GM18519 (cell line): ENCODE results near the gene DPH5.
"Not testable (repeated sequence)": the region's sequence is repeated elsewhere in the genome, so short reads cannot be mapped to it uniquely, and the experiment has no call there.

Experiments used
- ATAC-seq: cut with Tn5 transposase; IDR thresholded peaks from one replicate; pipeline ENCODE4 v1.9.1; 2021; ENCODE audit warnings: mild to moderate bottlenecking, moderate library complexity; ENCODE audit not compliant: unreplicated experiment, low FRiP score

DPH5 gene

DNA sequence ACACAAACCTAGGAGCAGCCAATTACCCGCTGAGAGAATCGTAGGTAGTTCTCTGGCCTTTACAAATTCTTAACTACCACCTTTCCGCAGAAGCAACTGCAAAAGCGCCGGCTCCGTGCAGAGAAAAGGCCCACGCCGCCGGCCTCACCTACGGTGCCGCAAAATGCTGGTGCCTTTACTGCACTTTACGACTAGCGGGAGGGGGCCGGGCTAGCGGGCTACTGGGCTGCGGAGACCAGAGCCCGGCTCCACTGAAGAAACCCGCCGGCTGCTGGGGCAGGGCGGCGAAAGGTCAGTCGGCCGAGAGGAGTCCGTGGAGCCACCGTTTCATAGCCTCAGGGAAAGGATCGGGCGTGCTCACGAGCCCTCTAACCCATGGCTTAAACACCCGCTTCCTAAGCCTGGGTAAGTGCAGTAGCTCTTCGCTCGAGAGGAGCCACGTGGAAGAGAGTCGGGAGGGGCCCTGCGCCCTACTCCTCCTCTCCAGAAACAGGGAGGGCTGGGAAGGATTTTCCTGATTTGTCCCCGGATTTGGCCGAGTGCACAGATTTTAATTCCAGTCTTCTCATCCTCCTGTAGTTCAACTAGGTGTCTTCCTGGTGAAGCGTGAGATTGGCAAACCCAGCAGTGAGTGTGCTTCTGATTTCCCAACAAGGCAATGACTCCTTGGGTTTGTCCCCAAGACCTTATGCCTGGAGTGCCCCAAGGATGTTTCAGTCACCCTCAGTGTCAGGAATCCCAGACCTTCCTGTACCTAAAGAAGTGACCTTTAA is at the start of gene DPH5:
Gene DPH5 (minus strand): TSS at position 128 of the 773 bp plus-strand sequence. CDS start 341 bp downstream, outside the sequence.
- ATAC-seq, result peak; percentile 68

DNA sequence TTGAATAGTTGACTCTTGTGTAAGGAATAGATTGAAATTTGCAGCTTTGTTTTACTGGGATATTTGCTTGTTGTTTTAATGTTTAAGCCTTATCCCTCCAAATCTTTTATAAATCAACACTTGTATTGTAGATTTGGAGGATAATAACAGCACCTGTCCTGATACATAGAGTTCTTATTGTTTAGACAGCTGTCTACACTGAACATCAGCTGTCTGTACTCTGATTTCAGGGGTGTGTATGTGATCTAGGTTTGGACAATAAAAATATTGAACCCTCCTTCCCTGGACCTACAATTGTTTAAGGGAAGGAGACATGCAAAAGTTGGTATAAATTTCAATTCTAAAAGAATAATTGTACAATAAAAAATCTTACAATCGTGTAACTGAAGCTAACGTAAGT is 48.3 kb upstream of the DPH5 start:
- ATAC-seq, result no peak

DNA sequence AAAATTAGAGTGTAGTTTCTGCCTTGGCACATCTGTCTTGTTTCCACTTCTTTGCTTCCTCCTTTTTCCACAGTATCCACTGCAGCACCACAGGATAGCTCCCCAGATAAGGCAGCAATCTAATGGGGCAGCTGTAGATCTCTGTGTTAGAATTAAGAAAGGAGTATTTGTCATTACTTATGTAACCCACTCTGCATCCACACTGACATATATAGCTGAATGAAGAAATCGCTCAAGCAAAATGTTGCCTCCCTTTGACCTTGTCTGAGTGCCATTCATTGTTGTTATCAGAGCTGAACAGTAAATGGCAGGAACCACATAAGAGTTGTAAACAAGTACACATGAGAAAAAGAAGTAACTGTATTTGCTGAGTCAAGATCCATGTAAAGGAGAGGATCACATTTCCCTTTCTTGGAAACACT is 45.9 kb upstream of the DPH5 start:
- ATAC-seq, result no peak

DNA sequence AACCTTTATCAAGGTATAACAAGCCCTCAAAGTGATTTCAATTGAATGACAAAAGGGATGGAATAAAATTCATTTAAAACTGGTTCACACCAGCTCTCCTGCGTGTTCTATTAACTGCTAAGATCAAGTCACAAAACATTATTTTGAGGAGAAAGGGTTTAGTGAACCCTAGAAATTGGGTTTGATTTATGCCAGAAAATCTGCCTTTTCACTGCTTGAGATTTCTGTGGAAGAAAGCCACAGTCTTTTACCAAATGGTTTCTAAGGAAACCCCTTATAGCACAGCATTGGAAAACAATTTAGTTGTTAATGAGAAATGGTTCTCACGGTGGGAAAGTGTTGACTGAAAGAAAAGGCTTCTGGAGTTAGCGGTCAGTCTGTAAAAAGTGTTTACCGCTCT is 43.6 kb upstream of the DPH5 start:
- no peak for ATAC-seq

- ATAC-seq, result not testable (repeated sequence)
These were observed 41.4 kb upstream of the DPH5 start for GRCh38 chr1:101066937-101067335.

- ATAC-seq, result no peak
These were observed 40.8 kb upstream of the DPH5 start for GRCh38 chr1:101066260-101066936.

DNA sequence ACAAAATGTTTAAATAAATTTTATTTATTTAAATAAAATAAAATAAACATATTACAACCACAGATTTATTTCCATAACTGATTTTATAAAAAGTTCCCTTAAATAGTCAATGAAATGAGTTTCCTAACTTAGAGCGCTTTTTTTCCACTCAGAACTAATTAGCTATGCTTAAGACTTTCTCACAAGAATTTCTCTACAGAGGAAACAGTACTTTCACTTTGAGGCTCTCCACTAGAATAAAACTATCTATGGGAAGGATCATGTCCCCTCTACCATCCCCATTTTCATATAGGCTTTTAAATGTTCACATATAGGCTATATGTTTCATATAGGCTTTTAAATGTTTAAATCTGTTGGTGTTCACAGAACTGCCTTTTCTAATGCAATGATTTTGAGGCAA is 40.0 kb upstream of the DPH5 start:
- ATAC-seq, result no peak

DNA sequence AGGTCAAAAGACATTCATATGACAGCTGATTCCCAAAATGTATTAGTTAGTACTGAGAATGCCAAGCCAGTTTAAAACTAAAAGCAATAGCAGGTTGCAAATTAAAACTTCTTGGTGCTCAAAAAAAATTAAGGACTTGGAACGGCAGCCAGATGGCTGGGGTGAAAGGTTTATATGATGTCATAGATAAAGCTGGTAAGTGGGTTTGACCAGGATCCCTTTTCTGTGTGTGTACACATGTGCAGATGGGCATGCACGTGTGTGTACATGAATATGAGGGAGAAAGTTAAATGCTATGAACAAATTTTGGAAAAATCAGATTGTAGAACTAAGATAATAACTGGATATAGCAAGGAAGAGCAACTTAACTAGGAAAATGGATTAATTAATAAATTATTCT is 39.1 kb upstream of the DPH5 start:
- ATAC-seq, result no peak

DNA sequence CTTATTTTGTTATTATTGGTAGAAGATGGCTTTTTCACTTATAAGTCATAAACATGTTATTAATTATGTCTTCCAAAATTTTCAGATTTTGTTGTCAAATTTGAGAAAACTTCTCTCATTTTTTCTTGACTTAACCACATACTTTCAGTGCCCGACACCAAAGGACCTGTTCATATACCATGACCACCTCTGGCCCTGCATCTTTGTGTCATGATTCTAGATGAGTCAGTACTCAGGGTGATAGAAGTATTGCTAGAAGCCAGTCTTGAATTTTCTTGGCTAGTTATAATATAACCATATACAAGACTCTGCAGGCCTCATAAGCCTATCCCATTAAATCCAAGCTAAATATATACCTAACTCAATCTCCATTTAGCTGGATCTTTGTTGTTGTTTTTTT is 35.4 kb upstream of the DPH5 start:
- peak; percentile 80 for ATAC-seq

DNA sequence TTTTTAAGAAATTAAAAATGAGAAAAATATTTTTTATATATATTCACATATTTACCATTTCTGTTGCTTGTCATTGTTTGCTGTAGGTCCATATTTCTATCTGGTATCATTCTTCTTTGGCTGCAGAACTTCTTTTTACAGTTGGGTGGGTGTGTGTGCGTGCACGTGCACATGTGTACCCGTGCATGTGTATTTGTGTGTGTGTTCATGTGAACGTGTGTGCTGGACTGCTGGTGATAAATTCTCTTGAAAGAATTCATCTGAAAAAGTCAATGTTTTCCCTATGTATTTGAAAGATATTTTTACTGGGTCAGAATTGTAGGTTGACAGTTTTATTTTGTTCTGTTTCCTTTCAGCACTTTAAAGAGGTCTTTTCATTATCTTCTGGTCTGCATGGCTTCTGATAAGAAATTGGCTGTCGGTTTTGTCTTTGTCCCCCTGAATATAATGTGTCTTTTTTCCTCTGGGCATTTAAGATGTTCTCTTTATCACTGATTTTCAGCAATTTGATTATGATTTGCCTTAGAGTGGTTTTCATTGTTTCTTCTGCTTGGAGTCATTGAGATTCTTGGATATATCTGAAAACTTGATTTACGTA is 34.5 kb upstream of the DPH5 start:
- no peak for ATAC-seq

GRCh38 chr1:101055623-101056022 is 30.0 kb upstream of the DPH5 start:
- ATAC-seq, result no peak

DNA sequence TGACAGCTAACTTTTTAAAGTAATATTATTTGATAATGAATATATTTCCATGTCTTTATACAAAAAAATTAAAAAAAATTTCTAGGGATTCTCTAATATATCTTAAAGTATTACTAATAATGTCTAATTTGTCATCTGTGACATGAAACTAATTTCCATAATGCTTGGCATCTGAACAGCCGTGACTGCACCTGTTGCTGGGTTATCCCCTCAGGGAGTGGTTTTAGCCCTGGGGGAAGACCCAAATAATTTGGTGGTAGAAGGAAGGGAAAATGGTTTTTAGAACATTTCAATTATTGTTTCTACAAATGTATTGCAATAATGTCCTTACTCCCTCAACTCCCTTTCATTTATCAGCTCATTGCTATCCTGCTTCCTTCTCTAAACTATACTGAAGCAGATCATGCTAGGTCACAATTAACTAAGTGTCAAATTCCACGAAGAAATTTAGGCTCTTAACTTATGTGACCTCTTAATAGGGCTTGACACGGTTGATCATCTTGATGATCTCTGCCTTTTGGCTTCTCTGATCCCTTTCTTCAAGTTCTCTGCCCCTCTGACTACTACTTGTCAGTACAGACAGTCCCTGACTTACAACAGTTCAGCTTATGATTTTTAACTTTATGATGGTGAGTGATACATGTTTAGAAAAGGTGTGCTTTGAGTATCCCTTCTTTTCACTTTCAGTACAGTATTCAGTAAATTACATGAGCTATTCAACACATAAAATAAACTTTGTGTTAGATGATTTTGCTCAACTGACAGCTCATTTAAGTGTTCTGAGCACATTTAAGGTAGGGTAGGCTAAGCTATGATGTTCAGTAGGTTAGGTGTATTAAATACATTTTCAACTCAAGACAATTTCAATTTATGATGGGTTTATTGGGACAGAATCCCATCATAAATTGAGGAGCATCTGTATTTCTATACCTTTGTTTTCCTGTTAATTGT is 26.4 kb upstream of the DPH5 start:
- ATAC-seq, result peak; percentile 70

DNA sequence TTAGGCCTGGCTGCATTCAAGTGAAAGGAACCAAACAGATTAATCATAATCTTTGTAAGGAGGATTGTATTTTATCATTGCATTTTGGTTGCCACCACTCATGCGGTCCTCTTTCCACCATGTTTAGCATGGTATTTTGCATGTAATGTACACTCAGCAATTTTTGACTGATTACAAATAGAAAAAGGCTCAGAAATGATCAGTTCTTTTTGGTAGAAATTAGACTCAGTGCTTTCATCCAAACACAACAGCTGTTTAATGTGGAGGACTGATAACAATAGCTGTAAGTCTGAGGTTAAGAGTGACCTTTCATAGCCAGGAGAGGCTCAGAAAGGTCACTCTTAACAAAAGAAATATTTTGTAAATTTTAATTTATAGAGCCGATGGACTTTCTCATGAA is 25.3 kb upstream of the DPH5 start:
- no peak for ATAC-seq

DNA sequence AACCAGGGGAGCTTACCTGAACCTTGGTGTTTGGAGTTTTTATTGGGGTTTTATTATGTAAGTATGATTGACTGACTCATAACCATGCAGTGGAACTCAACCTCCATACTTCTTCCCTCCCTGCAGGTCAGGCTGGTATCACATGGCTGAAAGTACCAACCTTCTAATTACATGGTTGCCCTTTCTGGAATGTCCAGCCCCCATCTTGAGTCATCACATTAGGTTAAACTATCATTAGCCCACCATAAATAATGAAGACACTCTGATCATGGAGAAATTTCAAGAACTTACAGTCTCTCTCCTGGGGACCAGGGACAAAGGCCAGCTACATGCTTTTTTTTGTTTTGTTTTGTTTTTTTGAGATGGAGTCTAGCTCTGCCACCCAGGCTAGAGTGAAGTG is 19.2 kb upstream of the DPH5 start:
- ATAC-seq, result no peak

GRCh38 chr1:101044259-101044658 is 18.7 kb upstream of the DPH5 start:
- no peak for ATAC-seq

DNA sequence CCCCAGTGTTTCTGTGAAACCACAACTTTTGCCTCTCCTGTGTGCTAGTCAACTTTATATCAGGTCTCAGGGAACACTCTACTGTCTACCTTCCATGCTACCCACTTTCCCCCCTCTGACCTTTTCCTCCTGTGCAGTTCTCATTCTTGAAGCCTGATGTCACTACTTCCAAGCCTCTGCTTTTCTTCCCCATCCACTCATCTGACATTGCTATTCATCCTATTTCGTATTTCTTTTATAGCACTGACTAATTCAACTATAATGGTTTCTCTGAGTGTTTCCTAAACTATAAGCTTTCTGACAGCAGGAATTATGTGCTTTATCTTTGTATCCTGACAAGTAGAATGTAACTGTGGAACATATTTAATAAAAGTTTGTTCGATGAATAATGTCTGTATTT is 18.2 kb upstream of the DPH5 start:
- ATAC-seq, result no peak

- ATAC-seq, result no peak
These were observed 15.7 kb upstream of the DPH5 start for GRCh38 chr1:101041300-101041699.

DNA sequence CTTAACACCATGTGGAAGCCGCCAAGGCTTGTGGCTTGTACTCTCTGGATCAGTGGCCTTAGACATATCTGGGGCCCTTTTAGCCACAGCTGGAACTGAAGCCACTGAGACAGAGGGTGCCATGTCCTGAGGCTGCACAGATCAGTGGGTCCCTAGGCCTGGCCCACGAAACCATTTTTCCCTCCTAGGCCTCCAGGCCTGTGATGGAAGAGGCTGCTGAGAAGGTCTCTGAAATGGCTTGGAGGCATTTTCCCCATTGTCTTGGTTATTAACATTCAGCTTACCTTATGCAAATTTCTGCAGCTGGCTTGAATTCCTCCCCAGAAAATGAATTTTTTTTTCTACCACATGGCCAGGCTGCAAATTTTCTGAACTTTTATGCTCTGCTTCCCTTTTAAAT is 15.1 kb upstream of the DPH5 start:
- ATAC-seq, result no peak

DNA sequence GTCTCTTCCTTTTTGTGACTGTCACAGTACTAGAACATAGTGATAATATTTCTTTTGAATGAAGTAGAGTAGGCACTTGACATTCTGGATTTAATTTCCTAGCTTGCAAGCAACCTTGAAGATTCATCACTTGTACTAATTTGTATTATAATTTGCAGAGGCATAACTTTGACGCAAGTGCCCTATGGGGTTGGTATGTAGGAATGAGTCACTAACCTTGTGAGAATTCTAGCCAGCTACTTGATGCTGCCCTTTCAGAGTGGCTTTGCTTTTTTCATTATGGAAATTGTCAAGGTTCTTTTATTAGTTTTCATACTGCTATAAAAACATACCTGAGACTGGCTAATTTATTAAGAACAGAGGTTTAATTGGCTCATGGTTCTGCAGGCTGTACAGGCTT is 13.7 kb upstream of the DPH5 start:
- no peak for ATAC-seq

GRCh38 chr1:101037316-101037715 is 11.7 kb upstream of the DPH5 start:
- no peak for ATAC-seq

DNA sequence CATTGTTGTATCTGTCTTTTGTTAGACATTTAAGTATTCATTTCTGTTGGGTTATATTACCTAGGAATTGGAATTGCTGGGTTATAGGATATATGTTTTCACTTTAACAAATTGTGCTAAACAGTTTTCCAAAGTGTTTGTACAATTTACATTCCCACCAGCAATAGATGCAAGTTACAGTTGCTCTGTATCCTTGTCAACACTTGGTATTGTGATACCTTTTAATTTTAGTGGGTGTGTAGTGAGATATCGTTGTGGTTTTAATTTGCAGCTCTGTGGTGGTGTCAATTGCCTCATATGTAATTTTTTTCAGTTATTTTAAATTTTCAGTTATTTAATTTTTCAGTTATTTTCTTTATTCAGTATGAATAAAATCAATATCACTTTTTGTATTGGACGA is 7.4 kb upstream of the DPH5 start:
- no peak for ATAC-seq
